Activated CD8-positive, alpha-beta memory T cell treated with anti-CD3 and anti-CD28 coated beads, Interleukin-2, amount 50 U/mL, for 24 hours (primary cell): Measurements from ENCODE around the gene CLSTN2.

Experiments used
- DNase-seq: peaks from one replicate; pipeline ENCODE4 v3.0.0-alpha.2; 2020; ENCODE audit errors: extremely low read depth

CLSTN2 gene

GRCh38 chr3:139935016-139935865 lies at the start of gene CLSTN2:
CLSTN2 (plus strand) TSS chr3:139935185.
- DNase-seq, result no peak

- no peak for DNase-seq
These were observed 47.6 kb upstream of the CLSTN2 start for GRCh38 chr3:139887431-139887830.

GRCh38 chr3:139888561-139889140 lies 46.3 kb upstream of the CLSTN2 start:
- no peak for DNase-seq

DNA sequence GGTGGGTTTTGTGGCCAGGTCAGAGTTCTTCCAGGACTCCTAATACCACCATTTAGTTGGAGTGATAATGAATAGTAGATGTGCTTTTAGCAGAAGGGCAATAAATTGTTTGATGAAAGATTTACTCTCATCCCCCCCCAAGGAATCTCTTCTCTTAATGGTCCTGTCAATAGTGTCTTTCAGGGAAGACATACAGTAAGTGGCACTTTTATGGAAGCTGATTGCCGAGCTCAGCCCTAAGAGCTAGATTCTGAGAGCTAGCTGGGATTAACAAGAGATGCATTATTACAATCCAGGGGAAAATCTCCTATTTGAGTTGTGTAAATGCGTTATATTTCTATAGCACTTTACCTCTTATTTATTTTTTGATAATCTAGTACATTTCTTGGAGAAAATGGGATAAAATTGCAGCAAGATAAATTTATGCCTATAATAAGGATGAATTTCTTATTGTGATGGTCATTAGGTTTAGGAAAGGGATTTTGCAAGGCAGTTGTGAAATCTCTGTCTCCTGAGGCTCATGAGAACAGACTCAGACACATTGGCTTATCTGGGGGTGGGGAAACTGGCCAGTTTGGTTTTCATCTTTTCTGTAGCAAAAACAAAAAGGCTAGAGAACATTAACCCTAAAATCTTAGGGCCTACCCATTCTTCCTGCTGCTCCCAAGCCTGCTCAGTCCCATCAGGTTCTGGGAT lies 41.6 kb upstream of the CLSTN2 start:
- no peak for DNase-seq

GRCh38 chr3:139893963-139894642 lies 40.9 kb upstream of the CLSTN2 start:
- DNase-seq, result no peak

- no peak for DNase-seq
These were observed 40.4 kb upstream of the CLSTN2 start for GRCh38 chr3:139894643-139894989.

- DNase-seq, result no peak
These were observed 37.2 kb upstream of the CLSTN2 start for GRCh38 chr3:139897759-139898158.

- DNase-seq, result no peak
These were observed 28.6 kb upstream of the CLSTN2 start for GRCh38 chr3:139906418-139906817.

GRCh38 chr3:139909811-139910210 lies 25.2 kb upstream of the CLSTN2 start:
- DNase-seq, result no peak

DNA sequence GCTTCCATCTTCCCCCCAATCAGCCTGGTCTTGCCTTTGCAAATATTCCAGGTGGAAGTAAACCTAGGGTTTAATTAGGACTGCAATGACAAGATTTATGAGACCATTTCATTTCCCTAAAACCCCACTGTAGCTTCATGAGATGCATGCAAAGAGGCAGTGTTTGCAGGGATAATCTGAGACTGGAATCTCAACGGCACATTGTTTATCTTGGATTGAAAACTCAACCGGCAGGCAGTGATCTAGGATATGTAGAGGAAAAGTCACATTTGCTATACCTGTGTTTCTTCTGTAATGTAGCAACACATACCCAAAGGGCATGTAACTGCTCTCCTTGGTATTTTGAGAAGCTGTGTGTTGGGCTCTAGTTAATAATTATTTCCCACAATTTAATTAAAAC lies 18.7 kb upstream of the CLSTN2 start:
- no peak for DNase-seq

DNA sequence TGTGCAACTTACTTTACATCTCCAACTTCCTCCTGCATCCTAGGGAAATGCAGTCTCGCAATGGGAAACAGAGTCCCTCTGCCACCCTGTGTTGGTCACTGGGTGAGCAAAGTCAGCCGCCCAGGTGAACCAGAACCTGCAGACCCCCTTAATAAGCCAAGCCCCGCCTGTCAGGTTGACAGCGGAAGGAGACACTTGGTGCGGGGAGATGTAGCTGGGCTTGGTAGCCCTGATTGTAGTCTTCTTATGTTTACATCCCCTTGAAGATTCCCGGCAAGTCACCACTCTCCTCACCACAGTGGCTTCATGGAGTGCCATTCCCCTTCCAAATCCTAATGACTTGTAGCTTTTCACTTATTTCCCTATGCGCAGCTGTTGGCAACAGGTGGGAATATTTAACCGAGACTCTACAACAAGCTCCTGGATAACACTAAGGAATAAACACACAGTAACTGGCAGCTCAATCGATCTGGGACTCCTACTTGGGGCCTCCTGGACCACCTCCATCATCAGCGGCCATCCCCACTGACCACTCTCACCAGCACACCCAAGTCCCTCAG lies 17.7 kb upstream of the CLSTN2 start:
- DNase-seq, result no peak

- DNase-seq, result no peak
These were observed 6.1 kb upstream of the CLSTN2 start for GRCh38 chr3:139928708-139929505.

DNA sequence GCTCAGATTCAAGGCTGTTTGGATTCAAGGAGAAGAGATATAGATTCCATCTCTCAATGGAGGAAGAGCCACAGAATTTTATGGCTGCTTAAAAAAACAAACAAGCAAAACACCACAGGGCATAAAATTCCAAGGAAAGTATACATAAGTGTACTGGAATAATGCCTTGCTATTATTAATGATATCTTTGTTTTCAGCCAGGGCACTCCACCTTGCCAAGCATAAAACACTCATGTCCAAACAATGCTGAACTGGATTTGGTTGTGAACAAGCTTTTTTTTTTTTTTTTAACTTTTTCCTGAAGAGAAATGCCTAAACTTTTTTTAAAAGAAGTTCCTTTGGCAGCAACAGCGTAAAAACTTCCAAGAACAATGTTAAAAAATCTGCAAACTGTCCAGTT lies 4.8 kb upstream of the CLSTN2 start:
- no peak for DNase-seq

- no peak for DNase-seq
These were observed 1.2 kb upstream of the CLSTN2 start for GRCh38 chr3:139933766-139934165.

DNA sequence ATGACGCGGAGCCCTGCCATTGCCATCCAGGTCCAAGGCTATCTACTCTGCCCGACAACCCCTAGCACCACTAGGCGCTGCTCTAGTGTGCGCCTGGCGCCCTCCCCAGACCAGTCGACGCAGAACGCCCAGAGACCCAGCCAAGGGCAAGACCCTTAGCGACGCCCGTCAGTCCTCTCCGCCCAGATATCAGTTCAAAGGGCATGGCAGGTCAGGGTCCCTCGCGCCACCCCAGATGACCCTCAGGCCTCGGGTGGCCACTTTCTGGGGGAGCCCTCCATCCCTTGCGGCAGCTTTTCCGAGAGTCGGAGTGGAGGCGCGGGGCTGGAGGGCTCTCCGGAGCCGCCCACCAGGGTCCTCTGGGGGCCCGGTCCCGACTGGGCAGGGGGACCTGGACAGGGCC lies 371 bp upstream of the CLSTN2 start:
- DNase-seq, result no peak

DNA sequence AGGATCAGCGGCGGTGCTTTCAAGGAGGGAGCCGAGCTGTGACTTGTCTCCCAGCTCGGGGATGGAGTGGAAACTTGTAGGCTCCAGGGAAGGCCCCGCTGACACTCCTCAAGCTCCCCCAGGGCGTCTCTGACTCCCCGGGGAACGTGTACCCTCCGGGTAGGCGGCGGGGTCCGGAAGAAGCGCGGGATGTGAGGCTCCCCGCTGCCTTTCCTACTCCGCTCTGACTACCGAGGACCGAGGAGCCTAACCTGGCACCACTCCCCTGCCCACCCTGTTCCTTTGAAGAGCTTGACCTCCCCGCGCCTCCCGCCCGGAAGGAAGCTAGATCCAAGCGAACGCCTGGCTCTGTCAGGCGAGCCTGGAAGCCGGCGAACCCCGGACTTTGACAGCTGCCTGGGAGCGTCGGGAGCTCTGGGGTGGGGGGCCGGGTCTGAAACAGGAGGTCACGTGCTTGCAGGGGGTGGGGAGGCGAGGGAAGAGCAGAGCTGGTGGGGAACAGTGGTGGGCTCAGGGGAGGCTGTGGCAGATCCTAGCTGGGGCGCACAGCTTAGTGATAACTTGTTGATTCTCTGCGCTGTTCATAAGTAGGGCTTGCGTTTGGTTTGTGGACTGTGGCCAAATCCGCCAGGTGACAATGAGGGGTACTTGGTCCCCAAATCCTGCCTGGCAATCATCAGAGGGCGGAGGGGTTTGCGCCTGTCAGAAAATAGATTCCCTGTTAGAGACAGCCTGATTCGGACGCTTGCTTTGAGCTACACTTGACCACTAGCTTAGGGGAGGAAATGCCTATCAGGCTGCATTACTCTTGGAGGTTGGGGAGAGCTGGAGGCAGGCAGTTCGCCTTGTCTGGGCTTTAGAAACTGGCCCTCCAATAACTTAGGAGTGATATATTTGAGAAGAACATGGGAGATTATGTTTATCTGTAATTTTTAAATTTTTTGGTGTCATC lies 1.2 kb downstream of the CLSTN2 start:
- DNase-seq, result no peak

GRCh38 chr3:139937674-139938279 lies 2.8 kb downstream of the CLSTN2 start:
- no peak for DNase-seq

GRCh38 chr3:139939681-139940190 lies 4.8 kb downstream of the CLSTN2 start:
- DNase-seq, result no peak

- no peak for DNase-seq
These were observed 5.6 kb downstream of the CLSTN2 start for GRCh38 chr3:139940622-139941021.
